Vagina (tissue), 2 donors: ENCODE results near the gene MGAT5B. TPM values are rescaled to one million over a fixed set of nuclear protein-coding genes. Genes with fewer than 3 reads are reported as not detected.

ENCODE experiments used
- DNase-seq, 2 donors: peaks; one replicate each; pipeline ENCODE4 v3.0.0-alpha.2; 2017; ENCODE audit errors: extremely low spot score in 2 of 2
- H3K27ac ChIP-seq: fragments of 200-600 bp; sonication (generic); one replicate; pipeline ENCODE4 v1.5.1; 2019
- H3K27me3 ChIP-seq: fragments of 200-600 bp; sonication (generic); one replicate; pipeline ENCODE4 v1.5.1; 2019
- H3K36me3 ChIP-seq, 2 donors: fragments of 200-600 bp; sonication (generic); one replicate each; pipeline ENCODE4 v1.5.1; 2017 to 2019
- H3K4me1 ChIP-seq: fragments of 200-600 bp; sonication (generic); one replicate; pipeline ENCODE4 v1.5.1; 2019
- H3K4me3 ChIP-seq, 2 donors: fragments of 200-600 bp; sonication (generic); 1 replicate in 1 of 2; 2 replicates in 1 of 2; pipeline ENCODE4 v1.5.1; 2016 to 2019
- H3K9me3 ChIP-seq: fragments of 200-600 bp; sonication (generic); one replicate; pipeline ENCODE4 v1.5.1; 2019
- CTCF ChIP-seq, 3 experiments: fragments of 450-650 bp in 2 of 3; fragments of 200-600 bp in 1 of 3; sonication (generic) in 1 of 3; IDR thresholded peaks; one replicate each; pipeline ENCODE4 v1.5.1; 2017 to 2019; ENCODE audit warnings: antibody characterized with exemption in 3 of 3, mild to moderate bottlenecking in 2 of 3, moderate library complexity in 2 of 3
- POLR2A ChIP-seq, 2 donors: fragments of 450-650 bp; IDR thresholded peaks; one replicate each; pipeline ENCODE4 v1.6.1; 2017; ENCODE audit warnings: antibody characterized with exemption in 2 of 2, mild to moderate bottlenecking in 2 of 2, moderate library complexity in 2 of 2
- POLR2AphosphoS5 ChIP-seq, 2 donors: sonication (generic); formaldehyde crosslinking; IDR thresholded peaks; one replicate each; pipeline ENCODE4 v1.9.0; 2017; ENCODE audit warnings: antibody characterized with exemption in 2 of 2, mild to moderate bottlenecking in 2 of 2, low read depth in 1 of 2; ENCODE audit not compliant: insufficient read depth in 1 of 2
- intact Hi-C: fragments of 100-400 bp; cut with DNase I; formaldehyde crosslinking; loops from one replicate; pipeline ENCODE4 v1.15.1; 2023
- total RNA-seq: library from RNA; depleted of rRNA; stranded (reverse); fragments of >200 nt; gene quantifications from one replicate; pipeline ENCODE4 v1.2.3, GENCODE V29; 2016

The MGAT5B gene
- total RNA-seq, 1 donor from 2014 or later = 0.49 TPM

GRCh38 chr17:76927577-76927976 is 59.4 kb downstream of the MGAT5B start:
- no peak overlapping the region for H3K27ac ChIP-seq
- TF ChIP-seq CTCF (IDR thresholded peaks at IDR 0.05) = no peak
- no peak for TF ChIP-seq POLR2AphosphoS5 (IDR thresholded peaks at IDR 0.05; ENCODE audit: insufficient read depth in 1 of 2, low read depth in 1 of 2)
- TF ChIP-seq POLR2A (IDR thresholded peaks at IDR 0.05) = no peak
- no peak overlapping the region for H3K4me3 ChIP-seq
- intact Hi-C loops = no loop called here
- no peaks in the 10 kb centered on the region for H3K4me1 ChIP-seq
- no peak for DNase-seq
- no peaks in the 10 kb centered on the region for H3K36me3 ChIP-seq
- H3K9me3 ChIP-seq = no peaks in the 10 kb centered on the region
- H3K27me3 ChIP-seq = no peaks in the 10 kb centered on the region

GRCh38 chr17:76927982-76928381 is 59.8 kb downstream of the MGAT5B start:
- intact Hi-C loops = no loop called here
- Histone ChIP-seq H3K27ac (no peak overlapping the region), H3K4me1 (no peaks in the 10 kb centered on the region), H3K27me3 (no peaks in the 10 kb centered on the region), H3K9me3 (no peaks in the 10 kb centered on the region), H3K36me3 (no peaks in the 10 kb centered on the region), H3K4me3 (no peak overlapping the region)
- no peak for DNase-seq
- TF ChIP-seq POLR2A (IDR thresholded peaks at IDR 0.05) = no peak
- TF ChIP-seq POLR2AphosphoS5 (IDR thresholded peaks at IDR 0.05; ENCODE audit: insufficient read depth in 1 of 2, low read depth in 1 of 2) = no peak
- TF ChIP-seq CTCF (IDR thresholded peaks at IDR 0.05) = no peak

- TF ChIP-seq CTCF (IDR thresholded peaks at IDR 0.05) = no peak
- TF ChIP-seq POLR2A (IDR thresholded peaks at IDR 0.05) = no peak
- TF ChIP-seq POLR2AphosphoS5 (IDR thresholded peaks at IDR 0.05; ENCODE audit: insufficient read depth in 1 of 2, low read depth in 1 of 2) = no peak
- Histone ChIP-seq H3K27ac (no peak overlapping the region), H3K4me1 (no peaks in the 10 kb centered on the region), H3K4me3 (no peak overlapping the region), H3K27me3 (no peaks in the 10 kb centered on the region), H3K9me3 (no peaks in the 10 kb centered on the region), H3K36me3 (no peaks in the 10 kb centered on the region)
- DNase-seq = no peak
- intact Hi-C loops = no loop called here
These were observed 60.9 kb downstream of the MGAT5B start for GRCh38 chr17:76929148-76929547.

GRCh38 chr17:76929601-76930000 is 61.4 kb downstream of the MGAT5B start:
- TF ChIP-seq CTCF (IDR thresholded peaks at IDR 0.05) = no peak
- Histone ChIP-seq H3K27ac (no peak overlapping the region), H3K4me3 (no peak overlapping the region), H3K4me1 (no peaks in the 10 kb centered on the region), H3K27me3 (no peaks in the 10 kb centered on the region), H3K9me3 (no peaks in the 10 kb centered on the region), H3K36me3 (no peaks in the 10 kb centered on the region)
- DNase-seq = no peak
- intact Hi-C loops = no loop called here

GRCh38 chr17:76930107-76930506 is 61.9 kb downstream of the MGAT5B start:
- no peaks in the 10 kb centered on the region for H3K36me3 ChIP-seq
- intact Hi-C loops = no loop called here
- no peaks in the 10 kb centered on the region for H3K9me3 ChIP-seq
- no peak overlapping the region for H3K4me3 ChIP-seq
- no peak for DNase-seq
- H3K27ac ChIP-seq = no peak overlapping the region
- no peaks in the 10 kb centered on the region for H3K27me3 ChIP-seq
- TF ChIP-seq POLR2AphosphoS5 (IDR thresholded peaks at IDR 0.05; ENCODE audit: insufficient read depth in 1 of 2, low read depth in 1 of 2) (no peak), POLR2A (IDR thresholded peaks at IDR 0.05) (no peak), CTCF (IDR thresholded peaks at IDR 0.05) (no peak)
- H3K4me1 ChIP-seq = no peaks in the 10 kb centered on the region
